Measurements from ENCODE around the gene MAGEF1. TPM values are rescaled to one million over a fixed set of nuclear protein-coding genes. Genes with fewer than 3 reads are reported as not detected.

The MAGEF1 gene
- total and polyA plus RNA-seq, 8 donors: 10.4 to 34.0 (median 16.7) TPM

GRCh38 chr3:184678317-184679055, 33.4 kb downstream of the MAGEF1 start:
- DNase-seq (no peak), FAIRE-seq (no peak), ATAC-seq (peak in 1 of 4 donors; percentile 13)
- Histone ChIP-seq H3K36me3 (no peaks in the 10 kb centered on the region), H3K27ac (no peak overlapping the region), H3K4me3 (no peak overlapping the region), H3K27me3 (no peaks in the 10 kb centered on the region), H3K9me3 (no peaks in the 10 kb centered on the region), H3K4me1 (peaks cover 0 to 4% (median 0%) of the 10 kb centered on the region in 3 donors)
- no peak for TF ChIP-seq CTCF (IDR thresholded peaks at IDR 0.05)
- intact Hi-C loops (cut with DNase I): no loop called here
- WGBS, 2 donors: 89 to 90% methylated on average over 16 of the region's 16 CpGs

GRCh38 chr3:184677344-184678316, 34.2 kb downstream of the MAGEF1 start:
- FAIRE-seq (no peak), ATAC-seq (peak in 2 of 4 donors; percentile 57 to 63), DNase-seq (no peak)
- Histone ChIP-seq H3K27me3 (no peaks in the 10 kb centered on the region), H3K4me3 (no peak overlapping the region), H3K36me3 (no peaks in the 10 kb centered on the region), H3K4me1 (peaks cover 0 to 4% (median 0%) of the 10 kb centered on the region in 3 donors), H3K9me3 (no peaks in the 10 kb centered on the region), H3K27ac (no peak overlapping the region)
- WGBS, 2 donors: 64% methylated on average over 17 of the region's 17 CpGs
- TF ChIP-seq CTCF (IDR thresholded peaks at IDR 0.05): no peak
- intact Hi-C loops (cut with DNase I): no loop called here

- FAIRE-seq: no peak
- Histone ChIP-seq H3K27me3 (no peaks in the 10 kb centered on the region), H3K9me3 (no peaks in the 10 kb centered on the region), H3K36me3 (no peaks in the 10 kb centered on the region), H3K4me3 (no peak overlapping the region), H3K27ac (no peak overlapping the region), H3K4me1 (peaks cover 0 to 4% (median 0%) of the 10 kb centered on the region in 3 donors)
- 80 to 93% methylated on average over 8 of the region's 8 CpGs for WGBS, 2 donors
- intact Hi-C loops (cut with DNase I): no loop called here
- DNase-seq: no peak
- ATAC-seq: peak in 3 of 4 donors; percentile 21 to 61 (median 24)
- no peak for TF ChIP-seq CTCF (IDR thresholded peaks at IDR 0.05)
These were observed 34.9 kb downstream of the MAGEF1 start for GRCh38 chr3:184676927-184677326.

GRCh38 chr3:184674626-184675025, 37.2 kb downstream of the MAGEF1 start:
- intact Hi-C loops (cut with DNase I): no loop called here

More at GRCh38 chr3:184674626-184675025, 37.2 kb downstream of the MAGEF1 start:
- TF ChIP-seq CTCF (IDR thresholded peaks at IDR 0.05): no peak
- no peak for FAIRE-seq
- Histone ChIP-seq H3K36me3 (no peaks in the 10 kb centered on the region), H3K4me1 (peaks cover 0 to 4% (median 0%) of the 10 kb centered on the region in 3 donors), H3K27me3 (no peaks in the 10 kb centered on the region), H3K27ac (no peak overlapping the region), H3K9me3 (no peaks in the 10 kb centered on the region), H3K4me3 (no peak overlapping the region)
- 68 to 72% methylated on average over 1 of the region's 1 CpG for WGBS, 2 donors
- DNase-seq: no peak
- no peak for ATAC-seq

Measured in pancreas (tissue), 10 donors.